Measurements from ENCODE around the gene CD1E. TPM values are rescaled to one million over a fixed set of nuclear protein-coding genes. Genes with fewer than 3 reads are reported as not detected.

CD1E gene
- total and polyA plus RNA-seq, 12 donors: 0.06 to 0.50 TPM; not detected in 10

- intact Hi-C loops (cut with DNase I): no loop called here
- 85 to 100% (median 91%) methylated on average over 3 of the region's 3 CpGs for WGBS, 4 donors
- TF ChIP-seq POLR2A (IDR thresholded peaks at IDR 0.05) (no peak), CTCF (IDR thresholded peaks at IDR 0.05) (no peak)
These were observed 43.0 kb downstream of the CD1E start for GRCh38 chr1:158396646-158397045.

DNA sequence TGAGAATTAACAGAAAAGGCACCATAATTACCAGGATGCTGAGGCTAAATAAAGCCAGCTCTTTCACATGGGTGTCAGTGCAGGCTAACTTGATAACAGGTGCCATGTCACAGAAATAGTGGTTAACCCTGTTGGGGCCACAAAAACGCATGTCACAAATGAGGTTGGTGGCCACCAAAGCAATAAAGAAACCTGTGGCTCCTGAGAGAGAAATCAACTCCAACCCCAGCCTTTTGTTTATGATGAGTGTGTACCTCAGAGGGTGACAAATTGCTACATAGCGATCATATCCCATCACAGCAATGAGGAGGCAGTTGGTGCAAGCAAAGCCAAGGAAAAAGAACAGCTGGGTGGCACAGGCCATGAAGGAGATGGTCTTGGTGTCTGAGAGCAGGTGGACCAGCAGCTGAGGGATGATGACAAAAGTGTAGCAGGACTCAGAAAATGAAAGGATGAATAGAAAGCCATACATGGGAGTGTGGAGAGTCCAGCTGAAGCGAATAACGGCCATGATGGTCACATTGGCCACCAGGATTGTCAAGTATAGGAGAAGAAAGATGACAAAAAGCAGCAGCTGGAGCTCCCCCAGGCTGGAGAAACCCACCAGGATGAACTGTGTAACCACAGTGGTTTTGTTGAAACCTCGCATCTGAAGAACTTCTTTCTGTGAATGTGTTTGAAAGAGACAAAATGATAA lies 45.3 kb downstream of the CD1E start, which contains the start of gene OR10T2:
OR10T2 (minus strand) TSS at position 649 of the 697 bp plus-strand sequence; CDS start at position 649, 0 bp downstream.
- 67 to 83% (median 77%) methylated on average over 5 of the region's 5 CpGs for WGBS, 4 donors
- TF ChIP-seq CTCF (IDR thresholded peaks at IDR 0.05) (no peak), POLR2A (IDR thresholded peaks at IDR 0.05) (no peak)
- DNase-seq: no peak
- Histone ChIP-seq H3K36me3 (replicated peaks in 1 of 2) (no peaks in the 10 kb centered on the region), H3K9me3 (replicated peaks in 1 of 3) (no peaks in the 10 kb centered on the region), H3K4me1 (replicated peaks in 1 of 2) (no peaks in the 10 kb centered on the region), H3K27ac (no peak within 1 kb of the TSS), H3K27me3 (peaks cover 1% of the 10 kb centered on the region), H3K4me3 (no peak within 1 kb of the TSS)
- intact Hi-C loops (cut with DNase I): no loop called here

More at GRCh38 chr1:158396646-158397045, 43.0 kb downstream of the CD1E start:
- H3K27ac ChIP-seq: no peak overlapping the region
- no peaks in the 10 kb centered on the region for H3K9me3 ChIP-seq (replicated peaks in 1 of 3)
- H3K4me1 ChIP-seq (replicated peaks in 1 of 2): no peaks in the 10 kb centered on the region
- H3K4me3 ChIP-seq: no peak overlapping the region
- no peaks in the 10 kb centered on the region for H3K36me3 ChIP-seq (replicated peaks in 1 of 2)
- no peak for DNase-seq
- H3K27me3 ChIP-seq: peaks cover 4% of the 10 kb centered on the region

DNA sequence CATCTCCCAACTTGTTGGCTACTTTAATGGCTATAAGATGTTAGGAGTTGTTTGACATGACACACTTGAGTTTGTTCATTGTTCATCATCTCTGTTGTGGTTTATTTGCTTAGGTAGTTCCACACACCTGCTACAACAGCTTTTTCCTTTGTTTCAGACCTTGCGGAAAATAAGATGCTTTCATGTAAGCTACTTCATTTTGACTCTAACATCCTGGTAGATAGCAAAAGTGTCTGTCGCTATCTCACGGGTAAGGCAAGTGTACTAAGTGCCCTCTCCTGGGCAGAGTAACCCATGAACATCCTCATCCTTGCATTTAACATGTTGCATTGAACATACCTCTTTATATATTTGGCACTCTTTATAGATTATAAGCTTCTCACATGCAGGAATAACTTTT lies 47.2 kb downstream of the CD1E start:
- H3K27ac ChIP-seq: no peak overlapping the region
- 85 to 96% (median 91%) methylated on average over 3 of the region's 3 CpGs for WGBS, 4 donors
- DNase-seq: no peak
- H3K9me3 ChIP-seq (replicated peaks in 1 of 3): no peaks in the 10 kb centered on the region
- no peak overlapping the region for H3K4me3 ChIP-seq
- no peaks in the 10 kb centered on the region for H3K27me3 ChIP-seq
- no peak for TF ChIP-seq POLR2A (IDR thresholded peaks at IDR 0.05)
- TF ChIP-seq CTCF (IDR thresholded peaks at IDR 0.05): no peak
- intact Hi-C loops (cut with DNase I): no loop called here
- no peaks in the 10 kb centered on the region for H3K36me3 ChIP-seq (replicated peaks in 1 of 2)
- no peaks in the 10 kb centered on the region for H3K4me1 ChIP-seq (replicated peaks in 1 of 2)

- Histone ChIP-seq H3K27me3 (no peaks in the 10 kb centered on the region), H3K9me3 (replicated peaks in 1 of 3) (no peaks in the 10 kb centered on the region), H3K4me1 (replicated peaks in 1 of 2) (no peaks in the 10 kb centered on the region), H3K27ac (no peak overlapping the region), H3K4me3 (no peak overlapping the region), H3K36me3 (replicated peaks in 1 of 2) (no peaks in the 10 kb centered on the region)
- TF ChIP-seq CTCF (IDR thresholded peaks at IDR 0.05) (no peak), POLR2A (IDR thresholded peaks at IDR 0.05) (no peak)
- intact Hi-C loops (cut with DNase I): no loop called here
- no peak for DNase-seq
- 81 to 98% (median 85%) methylated on average over 5 of the region's 5 CpGs for WGBS, 4 donors
These were observed 53.4 kb downstream of the CD1E start for GRCh38 chr1:158407092-158407491.

Other genes starting within 250 kb of the CD1E start
- 1 to 10 TPM; 1.1 to 5.2 (median 3.3) TPM for gene CD1D, start 173.0 kb upstream of the CD1E start, total RNA-seq
- gene CD1D, start 173.0 kb upstream of the CD1E start, polyA plus RNA-seq: 1 to 10 TPM; 1.4 to 5.6 (median 2.3) TPM
- under 1 TPM in 2 of 9 donors, not detected in 7; 0.06 to 0.34 TPM for gene CD1A, start 99.5 kb upstream of the CD1E start, total RNA-seq
- gene CD1A, start 99.5 kb upstream of the CD1E start, polyA plus RNA-seq: not detected
- gene CD1C, start 64.0 kb upstream of the CD1E start, total RNA-seq: under 1 TPM in 1 of 9 donors, not detected in 8; 0.94 TPM
- gene CD1C, start 64.0 kb upstream of the CD1E start, polyA plus RNA-seq: under 1 TPM in 2 of 3 donors, not detected in 1; 0.11 to 0.27 TPM
- not detected for gene CD1B, start 22.4 kb upstream of the CD1E start, total RNA-seq
- gene CD1B, start 22.4 kb upstream of the CD1E start, polyA plus RNA-seq: not detected
- not detected for gene OR10T2, start 45.6 kb downstream of the CD1E start, total RNA-seq
- not detected for gene OR10T2, start 45.6 kb downstream of the CD1E start, polyA plus RNA-seq
- not detected for gene OR10K2, start 72.3 kb downstream of the CD1E start, total RNA-seq
- gene OR10K2, start 72.3 kb downstream of the CD1E start, polyA plus RNA-seq: not detected
- not detected for gene OR10K1, start 107.9 kb downstream of the CD1E start, total RNA-seq
- not detected for gene OR10K1, start 107.9 kb downstream of the CD1E start, polyA plus RNA-seq
- gene OR10R2, start 118.3 kb downstream of the CD1E start, total RNA-seq: not detected
- not detected for gene OR10R2, start 118.3 kb downstream of the CD1E start, polyA plus RNA-seq
- gene OR6Y1, start 200.5 kb downstream of the CD1E start, total RNA-seq: not detected
- gene OR6Y1, start 200.5 kb downstream of the CD1E start, polyA plus RNA-seq: not detected
- not detected for gene OR6P1, start 216.7 kb downstream of the CD1E start, total RNA-seq
- not detected for gene OR6P1, start 216.7 kb downstream of the CD1E start, polyA plus RNA-seq
- not detected for gene OR10X1, start 226.0 kb downstream of the CD1E start, total RNA-seq
- gene OR10X1, start 226.0 kb downstream of the CD1E start, polyA plus RNA-seq: not detected

All from adrenal gland (tissue), 12 donors.